Thyroid gland (tissue), 4 donors: ENCODE results near the gene ARL15.

ENCODE experiments used
- POLR2A ChIP-seq, 2 donors: fragments of 450-650 bp; IDR thresholded peaks; one replicate each; pipeline ENCODE4 v1.6.1; 2017; ENCODE audit warnings: antibody characterized with exemption in 2 of 2, mild to moderate bottlenecking in 2 of 2, moderate library complexity in 1 of 2
- TF ChIP-seq, protein P1 (sequence below), 6 experiments: fragments of 200-600 bp in 3 of 6; fragments of 450-650 bp in 3 of 6; sonication (generic) in 3 of 6; IDR thresholded peaks; one replicate each; pipeline ENCODE4 v1.5.1; 2016 to 2019; ENCODE audit warnings: antibody characterized with exemption in 6 of 6, mild to moderate bottlenecking in 2 of 6, inconsistent platforms in 1 of 6, moderate library complexity in 1 of 6

DNA sequence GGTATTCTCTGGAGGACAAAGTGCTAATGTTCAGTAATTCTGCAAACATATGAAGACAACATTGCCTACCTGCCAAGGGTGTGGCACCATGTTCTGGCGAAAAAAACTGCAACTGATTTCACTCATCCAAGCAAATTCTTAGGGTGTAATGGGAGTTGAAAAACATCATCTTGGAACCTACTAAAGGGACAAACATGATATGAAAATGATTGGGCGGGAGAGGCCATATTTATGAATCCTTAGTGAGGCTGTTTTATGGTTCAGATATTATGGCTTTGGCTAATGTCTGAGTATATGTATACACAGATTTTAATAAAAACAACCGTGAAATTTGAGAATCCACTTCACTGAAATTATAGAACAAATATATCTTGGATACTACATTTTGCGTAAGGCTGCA is 225.7 kb downstream of the ARL15 start:
- TF ChIP-seq, protein P1, sequence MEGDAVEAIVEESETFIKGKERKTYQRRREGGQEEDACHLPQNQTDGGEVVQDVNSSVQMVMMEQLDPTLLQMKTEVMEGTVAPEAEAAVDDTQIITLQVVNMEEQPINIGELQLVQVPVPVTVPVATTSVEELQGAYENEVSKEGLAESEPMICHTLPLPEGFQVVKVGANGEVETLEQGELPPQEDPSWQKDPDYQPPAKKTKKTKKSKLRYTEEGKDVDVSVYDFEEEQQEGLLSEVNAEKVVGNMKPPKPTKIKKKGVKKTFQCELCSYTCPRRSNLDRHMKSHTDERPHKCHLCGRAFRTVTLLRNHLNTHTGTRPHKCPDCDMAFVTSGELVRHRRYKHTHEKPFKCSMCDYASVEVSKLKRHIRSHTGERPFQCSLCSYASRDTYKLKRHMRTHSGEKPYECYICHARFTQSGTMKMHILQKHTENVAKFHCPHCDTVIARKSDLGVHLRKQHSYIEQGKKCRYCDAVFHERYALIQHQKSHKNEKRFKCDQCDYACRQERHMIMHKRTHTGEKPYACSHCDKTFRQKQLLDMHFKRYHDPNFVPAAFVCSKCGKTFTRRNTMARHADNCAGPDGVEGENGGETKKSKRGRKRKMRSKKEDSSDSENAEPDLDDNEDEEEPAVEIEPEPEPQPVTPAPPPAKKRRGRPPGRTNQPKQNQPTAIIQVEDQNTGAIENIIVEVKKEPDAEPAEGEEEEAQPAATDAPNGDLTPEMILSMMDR (IDR thresholded peaks at IDR 0.05): no peak
- no peak for TF ChIP-seq POLR2A (IDR thresholded peaks at IDR 0.05)
